Astrocyte (in vitro differentiated cells and primary cell): ENCODE measurements around the gene NDOR1. TPM values are rescaled to one million over a fixed set of nuclear protein-coding genes. Genes with fewer than 3 reads are reported as not detected.
A peak's percentile ranks its signal among the peaks of the same experiment; 100 is the strongest.

ENCODE experiments used
- DNase-seq: peaks from one replicate; pipeline ENCODE4 v3.0.0-alpha.2; 2010; ENCODE audit warnings: low read depth
- FAIRE-seq: peaks from 2 replicates; lab custom pipeline; 2011; peaks lifted over from hg19 to GRCh38; lab: Jason Lieb, UNC
- H2AFZ ChIP-seq: 2 replicates; pipeline ENCODE4 v1.6.0; 2012; ENCODE audit warnings: low read depth, low read length, inconsistent platforms
- H3K27ac ChIP-seq: 2 replicates; pipeline ENCODE4 v1.5.1; 2011; ENCODE audit warnings: low read depth, low read length, inconsistent platforms
- H3K27me3 ChIP-seq: 2 replicates; pipeline ENCODE4 v1.6.0; 2011; ENCODE audit warnings: low read length, inconsistent platforms; ENCODE audit not compliant: insufficient read depth
- H3K36me3 ChIP-seq: 2 replicates; pipeline ENCODE4 v1.5.1; 2011; ENCODE audit warnings: low read length, inconsistent platforms; ENCODE audit not compliant: insufficient read depth
- H3K4me1 ChIP-seq: 2 replicates; pipeline ENCODE4 v1.5.1; 2011; ENCODE audit warnings: low read length, inconsistent platforms; ENCODE audit not compliant: insufficient read depth
- H3K4me2 ChIP-seq: 2 replicates; pipeline ENCODE4 v1.6.0; 2012; ENCODE audit warnings: low read length, inconsistent platforms
- H3K4me3 ChIP-seq: 2 replicates; pipeline ENCODE4 v1.5.1; 2011; ENCODE audit warnings: low read depth, mild to moderate bottlenecking, low read length, inconsistent platforms; ENCODE audit not compliant: insufficient read depth
- H3K79me2 ChIP-seq: 2 replicates; pipeline ENCODE4 v1.6.0; 2012; ENCODE audit warnings: mild to moderate bottlenecking, low read length, inconsistent platforms; ENCODE audit not compliant: insufficient read depth
- H3K9ac ChIP-seq: 2 replicates; pipeline ENCODE4 v1.6.0; 2012; ENCODE audit warnings: mild to moderate bottlenecking, low read length, inconsistent platforms
- H3K9me3 ChIP-seq: 2 replicates; pipeline ENCODE4 v1.5.1; 2012; ENCODE audit warnings: low read depth, mild to moderate bottlenecking, low read length, inconsistent platforms; ENCODE audit not compliant: insufficient read depth
- H4K20me1 ChIP-seq: 2 replicates; pipeline ENCODE4 v1.6.0; 2012; ENCODE audit warnings: low read length, inconsistent platforms; ENCODE audit not compliant: insufficient read depth
- H3K27ac Mint-ChIP-seq: one replicate; pipeline ENCODE4 v1.8.0; 2021; ENCODE audit warnings: mild to moderate bottlenecking, mixed read lengths; ENCODE audit not compliant: unreplicated experiment
- H3K27me3 Mint-ChIP-seq: one replicate; pipeline ENCODE4 v1.8.0; 2021; ENCODE audit warnings: low read depth, mixed read lengths; ENCODE audit not compliant: unreplicated experiment
- H3K36me3 Mint-ChIP-seq: one replicate; pipeline ENCODE4 v1.8.0; 2021; ENCODE audit warnings: low read depth, mixed read lengths; ENCODE audit not compliant: unreplicated experiment
- H3K4me1 Mint-ChIP-seq: one replicate; pipeline ENCODE4 v1.8.0; 2021; ENCODE audit warnings: low read depth, mixed read lengths; ENCODE audit not compliant: unreplicated experiment
- H3K4me3 Mint-ChIP-seq: one replicate; pipeline ENCODE4 v1.8.0; 2021; ENCODE audit warnings: mild to moderate bottlenecking, moderate library complexity, mixed read lengths; ENCODE audit not compliant: unreplicated experiment
- H3K9me3 Mint-ChIP-seq: one replicate; pipeline ENCODE4 v1.8.0; 2021; ENCODE audit warnings: mild to moderate bottlenecking, mixed read lengths; ENCODE audit not compliant: unreplicated experiment
- CTCF ChIP-seq: IDR thresholded peaks from 2 replicates; pipeline ENCODE4 v1.5.1; 2011; ENCODE audit warnings: low read depth, mild to moderate bottlenecking, inconsistent platforms, low read length, moderate library complexity; ENCODE audit not compliant: insufficient read depth
- EZH2 ChIP-seq: IDR thresholded peaks from 2 replicates; pipeline ENCODE4 v1.6.1; 2012; ENCODE audit warnings: mild to moderate bottlenecking, low read length, inconsistent platforms; ENCODE audit not compliant: insufficient read depth
- total RNA-seq: library from RNA; stranded (reverse); gene quantifications from 2 replicates; pipeline ENCODE4 v1.2.1, GENCODE V29; 2021

The NDOR1 gene
- total RNA-seq, 1 donor from 2014 or later, result 14.5 TPM

GRCh38 chr9:137200311-137201204 is 4.9 kb upstream of the NDOR1 start, which contains the start of gene TPRN:
Gene TPRN (minus strand): TSS chr9:137200741. CDS start chr9:137200711, 30 bp downstream.
- H3K27me3 Mint-ChIP-seq, result no peaks in the 10 kb centered on the region
- H3K79me2 ChIP-seq, result peaks cover 65% of the 10 kb centered on the region
- no peaks in the 10 kb centered on the region for H3K36me3 ChIP-seq
- peak within 1 kb of the TSS; percentile 68 for H3K4me3 ChIP-seq
- H3K9me3 Mint-ChIP-seq, result no peaks in the 10 kb centered on the region
- no peaks in the 10 kb centered on the region for H3K9me3 ChIP-seq
- peak within 1 kb of the TSS; percentile 85 for H3K4me3 Mint-ChIP-seq
- peak within 1 kb of the TSS; percentile 89 for H3K4me2 ChIP-seq
- peak within 1 kb of the TSS; percentile 19 for H3K27ac ChIP-seq
- H3K27ac Mint-ChIP-seq, result no peak within 1 kb of the TSS
- no peak for TF ChIP-seq CTCF
- TF ChIP-seq EZH2, result no peak
- peaks cover 46% of the 10 kb centered on the region for H4K20me1 ChIP-seq
- H3K4me1 ChIP-seq, result peaks cover 31% of the 10 kb centered on the region
- H3K36me3 Mint-ChIP-seq, result no peaks in the 10 kb centered on the region
- DNase-seq (peak; percentile 95), FAIRE-seq (no peak)
- H3K9ac ChIP-seq, result peak within 1 kb of the TSS; percentile 70
- peaks cover 10% of the 10 kb centered on the region for H3K4me1 Mint-ChIP-seq
- peak within 1 kb of the TSS; percentile 82 for H2AFZ ChIP-seq
- no peaks in the 10 kb centered on the region for H3K27me3 ChIP-seq

GRCh38 chr9:137201205-137201868 is 4.2 kb upstream of the NDOR1 start:
- peak overlapping the region; percentile 67 for H3K4me3 ChIP-seq
- H4K20me1 ChIP-seq, result peaks cover 40% of the 10 kb centered on the region
- H3K4me1 ChIP-seq, result peaks cover 36% of the 10 kb centered on the region
- H3K9me3 ChIP-seq, result no peaks in the 10 kb centered on the region
- H3K4me1 Mint-ChIP-seq, result peaks cover 11% of the 10 kb centered on the region
- peak overlapping the region; percentile 85 for H3K4me2 ChIP-seq
- peaks cover 68% of the 10 kb centered on the region for H3K79me2 ChIP-seq
- FAIRE-seq (no peak), DNase-seq (no peak)
- H3K4me3 Mint-ChIP-seq, result peak overlapping the region; percentile 81
- no peak for TF ChIP-seq CTCF
- no peak for TF ChIP-seq EZH2
- no peaks in the 10 kb centered on the region for H3K36me3 Mint-ChIP-seq
- H2AFZ ChIP-seq, result peak overlapping the region; percentile 82
- H3K9ac ChIP-seq, result peak overlapping the region; percentile 68
- H3K27ac ChIP-seq, result no peak overlapping the region
- no peaks in the 10 kb centered on the region for H3K27me3 ChIP-seq
- H3K27me3 Mint-ChIP-seq, result no peaks in the 10 kb centered on the region
- H3K9me3 Mint-ChIP-seq, result no peaks in the 10 kb centered on the region
- no peak overlapping the region for H3K27ac Mint-ChIP-seq
- H3K36me3 ChIP-seq, result no peaks in the 10 kb centered on the region
